Spleen (tissue), 11 donors: ENCODE results near the gene MPP1. TPM values are rescaled to one million over a fixed set of nuclear protein-coding genes. Genes with fewer than 3 reads are reported as not detected.
A peak's percentile ranks its signal among the peaks of the same experiment; 100 is the strongest.
"Not testable (repeated sequence)": the region's sequence is repeated elsewhere in the genome, so short reads cannot be mapped to it uniquely, and the experiment has no call there.

Source experiments
- DNase-seq: peaks from one replicate; pipeline ENCODE4 v3.0.0-alpha.2; 2020
- H3K27ac ChIP-seq, 8 donors: fragments of 200-600 bp; sonication (generic) in 7 of 8; 1 replicate in 4 of 8; 2 replicates in 4 of 8; pipeline versions ENCODE4 v1.5.0 to v1.8.0; 2016 to 2021; ENCODE audit warnings: inconsistent platforms in 4 of 8, mild to moderate bottlenecking in 4 of 8, moderate library complexity in 1 of 8
- H3K27me3 ChIP-seq, 7 donors: fragments of 200-600 bp; sonication (generic) in 6 of 7; replicated peaks in 1 of 7; 1 replicate in 4 of 7; 2 replicates in 3 of 7; pipeline versions ENCODE4 v1.5.0 to v1.8.0; 2016 to 2021; ENCODE audit warnings: inconsistent platforms in 3 of 7, mild to moderate bottlenecking in 1 of 7
- H3K36me3 ChIP-seq, 6 donors: fragments of 200-600 bp; sonication (generic) in 5 of 6; 1 replicate in 4 of 6; 2 replicates in 2 of 6; pipeline versions ENCODE4 v1.5.0 to v1.8.0; 2016 to 2021; ENCODE audit warnings: inconsistent platforms in 2 of 6
- H3K4me1 ChIP-seq, 6 donors: fragments of 200-600 bp; sonication (generic) in 5 of 6; 1 replicate in 3 of 6; 2 replicates in 3 of 6; pipeline versions ENCODE4 v1.5.0 to v1.8.0; 2016 to 2021; ENCODE audit warnings: inconsistent platforms in 3 of 6
- H3K4me3 ChIP-seq, 8 donors: fragments of 200-600 bp; sonication (generic) in 7 of 8; 1 replicate in 4 of 8; 2 replicates in 4 of 8; pipeline versions ENCODE4 v1.5.0 to v1.8.0; 2016 to 2021; ENCODE audit warnings: inconsistent platforms in 4 of 8, mild to moderate bottlenecking in 4 of 8, moderate library complexity in 2 of 8
- H3K9me3 ChIP-seq, 8 donors: fragments of 200-600 bp; sonication (generic) in 7 of 8; 1 replicate in 4 of 8; 2 replicates in 4 of 8; pipeline versions ENCODE4 v1.5.0 to v1.8.0; 2016 to 2021; ENCODE audit warnings: inconsistent platforms in 4 of 8
- POLR2A ChIP-seq, 3 donors: fragments of 450-650 bp; IDR thresholded peaks; one replicate each; pipeline ENCODE4 v1.5.1; 2017; ENCODE audit warnings: antibody characterized with exemption in 3 of 3, mild to moderate bottlenecking in 1 of 3
- POLR2AphosphoS5 ChIP-seq, 3 donors: sonication (generic); formaldehyde crosslinking; IDR thresholded peaks; one replicate each; pipeline ENCODE4 v1.5.1; 2017; ENCODE audit warnings: antibody characterized with exemption in 3 of 3
- WGBS, 5 donors: extraction: QIAGEN DNeasy Blood & Tissue Kit in 3 of 5; methylation state at CpG; one replicate each; pipeline versions ENCODE4 v1.1.5 to v1.1.7; 2013 to 2018; 5-methylcytosine and 5-hydroxymethylcytosine counted together
- intact Hi-C: fragments of 100-400 bp; cut with DNase I; formaldehyde crosslinking; loops from one replicate; pipeline ENCODE4 v1.15.0; 2023; ENCODE audit warnings: low total_unique reads
- polyA plus RNA-seq, 3 donors: library from polyadenylated mRNA; stranded (reverse); fragments of 200-250 nt; gene quantifications; one replicate each; pipeline ENCODE4 v1.2.1, GENCODE V29; 2013
- total RNA-seq, 7 donors: library from RNA; depleted of rRNA in 3 of 7; stranded (reverse); fragments of >200 nt in 3 of 7; fragmentation: NEBNext Ultra II Directional in 4 of 7; extraction: Animal tissue kit (Norgen Biotek cat#: 25700) in 4 of 7; gene quantifications; one replicate each; pipeline versions ENCODE4 v1.1.0 to v1.2.1, GENCODE V29; 2016 to 2021
- TF ChIP-seq, protein P1 (sequence below), 11 experiments: fragments of 200-600 bp in 7 of 11; fragments of 450-650 bp in 4 of 11; sonication (generic) in 4 of 11; IDR thresholded peaks in 8 of 11; conservative IDR thresholded peaks in 3 of 11; 1 replicate in 7 of 11; 2 replicates in 4 of 11; pipeline versions ENCODE4 v1.4.0 to v1.8.0; 2016 to 2021; ENCODE audit warnings: antibody characterized with exemption in 11 of 11, inconsistent platforms in 4 of 11, mild to moderate bottlenecking in 1 of 11
- donor health status: healthy with polysubstance abuse.
- donor health status: DM: no; HTN: no; CAD: no; lungs with moderate emphysema.
- donor health status: DM: no; HTN: no; CAD: no.
- donor health status: Bipolar disorder and iron deficiency.
- donor health status: healthy.
- donor health status: DM: no; HTN: no; CAD: no.
- donor health status: DM: yes; HTN: yes; CAD: no.

MPP1 gene
- total and polyA plus RNA-seq, 10 donors = 24.3 to 122 (median 80.0) TPM

DNA sequence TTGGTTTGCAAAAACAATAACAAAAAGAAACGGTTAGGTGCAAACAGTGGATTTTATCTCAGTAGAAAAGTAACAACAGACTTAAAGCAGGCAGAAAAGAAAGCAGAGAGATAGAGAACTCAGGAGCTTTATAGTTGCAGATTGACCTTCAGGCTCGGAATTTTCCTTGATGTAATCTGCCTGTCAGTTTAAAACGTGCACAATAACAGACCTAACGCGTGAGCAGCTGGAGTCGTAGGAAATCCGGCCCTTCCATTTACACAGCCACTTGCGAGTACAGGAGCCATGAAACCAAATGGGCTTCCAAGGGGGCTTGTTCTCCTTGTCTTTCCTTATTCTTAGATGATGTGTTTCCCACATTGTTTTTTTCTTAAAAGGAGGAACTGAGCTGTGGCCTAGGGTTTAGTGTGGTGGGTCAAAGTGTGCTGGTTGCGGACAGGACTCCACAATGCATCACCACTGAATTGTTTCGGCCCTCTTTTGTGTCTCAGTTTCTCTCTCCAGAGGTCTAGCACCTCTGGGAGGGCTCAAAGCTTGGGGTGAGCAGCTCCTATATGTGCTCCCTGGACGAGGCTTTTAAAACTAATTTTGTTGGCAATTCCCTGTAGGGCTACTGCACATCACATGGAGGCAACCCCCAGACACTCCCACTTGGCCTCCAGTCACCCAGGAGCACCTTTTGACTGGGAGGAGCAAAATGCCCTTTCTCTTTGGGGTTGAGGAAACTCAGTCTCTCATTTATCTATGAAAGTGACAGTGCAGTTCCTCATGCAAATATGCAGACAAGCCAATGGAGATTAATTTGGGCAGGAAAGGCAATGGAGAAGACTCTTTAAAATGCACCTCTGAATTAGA lies 13.9 kb upstream of the MPP1 start:
- no peaks in the 10 kb centered on the region for H3K9me3 ChIP-seq
- TF ChIP-seq, protein P1, sequence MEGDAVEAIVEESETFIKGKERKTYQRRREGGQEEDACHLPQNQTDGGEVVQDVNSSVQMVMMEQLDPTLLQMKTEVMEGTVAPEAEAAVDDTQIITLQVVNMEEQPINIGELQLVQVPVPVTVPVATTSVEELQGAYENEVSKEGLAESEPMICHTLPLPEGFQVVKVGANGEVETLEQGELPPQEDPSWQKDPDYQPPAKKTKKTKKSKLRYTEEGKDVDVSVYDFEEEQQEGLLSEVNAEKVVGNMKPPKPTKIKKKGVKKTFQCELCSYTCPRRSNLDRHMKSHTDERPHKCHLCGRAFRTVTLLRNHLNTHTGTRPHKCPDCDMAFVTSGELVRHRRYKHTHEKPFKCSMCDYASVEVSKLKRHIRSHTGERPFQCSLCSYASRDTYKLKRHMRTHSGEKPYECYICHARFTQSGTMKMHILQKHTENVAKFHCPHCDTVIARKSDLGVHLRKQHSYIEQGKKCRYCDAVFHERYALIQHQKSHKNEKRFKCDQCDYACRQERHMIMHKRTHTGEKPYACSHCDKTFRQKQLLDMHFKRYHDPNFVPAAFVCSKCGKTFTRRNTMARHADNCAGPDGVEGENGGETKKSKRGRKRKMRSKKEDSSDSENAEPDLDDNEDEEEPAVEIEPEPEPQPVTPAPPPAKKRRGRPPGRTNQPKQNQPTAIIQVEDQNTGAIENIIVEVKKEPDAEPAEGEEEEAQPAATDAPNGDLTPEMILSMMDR (IDR thresholded peaks at IDR 0.05 in 8 of 11, conservative IDR thresholded peaks at IDR 0.05 in 3 of 11) = no peak
- TF ChIP-seq POLR2A (IDR thresholded peaks at IDR 0.05) (no peak), POLR2AphosphoS5 (IDR thresholded peaks at IDR 0.05) (no peak)
- no peak for DNase-seq
- H3K36me3 ChIP-seq = no peaks in the 10 kb centered on the region
- peak overlapping the region in 3 of 8 donors; percentile 13 to 54 (median 25) for H3K27ac ChIP-seq
- no peaks in the 10 kb centered on the region for H3K27me3 ChIP-seq
- no peaks in the 10 kb centered on the region for H3K4me1 ChIP-seq
- WGBS, 5 donors = 64 to 77% (median 69%) methylated on average over 9 to 11 of the region's 11 CpGs
- H3K4me3 ChIP-seq = no peak overlapping the region
- intact Hi-C loops = no loop called here

DNA sequence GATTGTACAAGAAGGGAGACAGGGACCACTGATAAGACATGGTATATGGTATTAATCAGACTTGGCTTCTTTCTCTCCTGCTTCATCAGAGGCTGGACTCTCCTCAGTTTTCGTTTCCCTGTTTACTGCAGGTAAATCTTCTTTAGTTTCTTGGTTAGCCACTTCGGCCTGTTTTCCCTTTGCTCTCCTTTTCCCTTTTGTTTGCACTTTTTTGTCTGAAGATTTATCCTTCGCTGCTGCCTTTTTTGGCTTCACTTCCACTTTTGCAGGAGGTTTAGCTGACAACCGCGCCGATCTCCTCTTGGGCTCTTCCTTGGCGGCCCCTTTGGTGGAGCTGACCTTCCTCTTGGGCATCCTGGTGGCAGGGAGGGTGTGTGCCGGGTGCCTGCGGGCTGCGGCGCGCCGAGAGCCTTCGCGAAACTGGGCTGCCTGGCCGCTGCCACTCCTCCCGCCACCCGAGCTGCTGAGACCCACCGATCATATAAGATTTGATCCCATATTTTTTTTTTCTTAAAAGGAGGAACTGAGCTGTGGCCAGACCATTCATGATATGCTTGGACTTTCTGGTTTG lies 11.8 kb upstream of the MPP1 start:
- H3K4me3 ChIP-seq, H3K36me3 ChIP-seq, H3K27ac ChIP-seq, H3K4me1 ChIP-seq, intact Hi-C loops, DNase-seq, H3K9me3 ChIP-seq, H3K27me3 ChIP-seq: not testable (repeated sequence)
- 93 to 99% (median 95%) methylated on average over 18 to 19 of the region's 19 CpGs for whole genome bisulfite sequencing, 5 donors

DNA sequence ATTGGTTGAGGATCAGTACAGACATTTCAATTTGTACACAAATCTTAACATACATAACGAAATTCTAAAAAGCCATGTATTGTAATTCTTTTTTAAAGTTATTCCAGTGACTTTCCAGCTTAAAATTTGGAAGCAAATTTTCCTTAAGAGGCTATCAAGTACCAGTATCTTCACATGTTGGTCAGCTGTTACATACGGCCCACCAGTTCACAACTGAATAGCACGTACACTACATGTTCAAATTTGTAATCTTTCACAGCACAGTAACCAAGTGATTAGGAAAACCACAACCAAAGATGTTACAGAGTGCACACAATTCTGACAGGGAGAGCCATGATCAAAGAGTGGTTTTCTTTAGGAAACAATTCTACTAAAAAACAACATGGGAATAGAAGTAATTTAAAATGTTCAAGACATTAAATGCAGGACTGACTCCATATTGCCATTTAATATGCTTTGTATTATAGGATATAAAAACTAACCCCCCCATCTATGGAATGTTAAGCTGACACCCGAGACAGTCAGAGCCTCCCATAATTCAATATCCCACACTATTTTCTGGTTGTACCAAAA lies 11.1 kb upstream of the MPP1 start:
- H3K36me3 ChIP-seq, intact Hi-C loops: not testable (repeated sequence)
- 73 to 85% (median 78%) methylated on average over 3 to 4 of the region's 4 CpGs for WGBS, 5 donors

DNA sequence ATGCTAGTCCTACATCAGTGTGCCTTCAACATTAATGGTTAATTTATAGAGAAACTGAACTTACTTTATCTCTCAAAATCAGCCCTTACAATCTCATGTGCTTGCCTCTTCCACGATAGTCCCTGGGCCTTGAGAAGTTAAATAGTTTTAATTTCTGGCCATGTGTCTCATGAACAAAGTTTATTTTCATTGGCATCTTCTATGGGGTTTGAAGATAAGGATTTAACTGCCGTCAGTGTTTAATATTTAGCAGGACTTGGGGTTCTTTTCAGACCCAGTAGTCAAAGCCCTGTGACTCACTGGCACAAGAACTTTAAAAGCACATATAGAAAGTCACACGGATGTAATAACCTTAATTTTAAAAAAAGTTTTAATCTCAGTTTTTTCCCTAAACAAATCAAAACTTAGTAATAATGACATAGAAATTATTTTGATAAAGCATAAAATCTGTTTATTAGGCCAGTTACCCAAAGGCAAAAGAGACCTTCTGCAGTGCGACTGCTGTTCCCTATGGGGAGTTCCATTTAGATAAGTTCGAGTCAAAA lies 10.1 kb upstream of the MPP1 start:
- Histone ChIP-seq H3K4me3 (no peak overlapping the region), H3K27ac (no peak overlapping the region), H3K4me1 (no peaks in the 10 kb centered on the region), H3K9me3 (no peaks in the 10 kb centered on the region), H3K27me3 (no peaks in the 10 kb centered on the region), H3K36me3 (no peaks in the 10 kb centered on the region)
- WGBS, 5 donors = 77 to 93% (median 79%) methylated on average over 5 of the region's 5 CpGs
- TF ChIP-seq, protein P1 (IDR thresholded peaks at IDR 0.05 in 8 of 11, conservative IDR thresholded peaks at IDR 0.05 in 3 of 11) = no peak
- TF ChIP-seq POLR2A (IDR thresholded peaks at IDR 0.05) (no peak), POLR2AphosphoS5 (IDR thresholded peaks at IDR 0.05) (no peak)
- intact Hi-C loops = no loop called here
- DNase-seq = no peak

More for the DNA sequence above, 11.1 kb upstream of the MPP1 start:
- DNase-seq, H3K27ac ChIP-seq, H3K9me3 ChIP-seq, H3K27me3 ChIP-seq, H3K4me1 ChIP-seq, H3K4me3 ChIP-seq: not testable (repeated sequence)

DNA sequence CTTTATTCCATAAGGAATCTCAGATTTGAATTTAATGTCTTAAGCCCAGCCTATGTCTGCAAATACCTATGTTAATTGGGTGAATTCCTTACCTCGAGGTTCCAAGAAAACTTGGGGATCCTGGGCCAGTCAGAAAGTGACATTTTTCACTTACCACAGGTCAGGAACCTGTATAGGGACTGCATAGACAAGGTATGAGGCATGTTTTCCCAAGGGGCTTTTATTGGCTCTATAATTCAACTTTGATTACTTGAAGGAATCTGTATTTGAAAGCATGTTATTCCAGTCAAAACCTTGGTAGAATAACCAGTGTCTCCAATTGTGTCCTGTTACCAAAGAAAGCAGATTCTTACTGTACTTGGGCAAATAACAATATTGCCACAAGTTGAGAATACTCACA lies 8.5 kb upstream of the MPP1 start:
- H3K27me3 ChIP-seq = no peaks in the 10 kb centered on the region
- H3K27ac ChIP-seq = no peak overlapping the region
- DNase-seq = no peak
- intact Hi-C loops = no loop called here
- no peaks in the 10 kb centered on the region for H3K4me1 ChIP-seq
- 33 to 74% (median 41%) methylated on average over 1 of the region's 1 CpG for WGBS, 5 donors
- TF ChIP-seq, protein P1 (IDR thresholded peaks at IDR 0.05 in 8 of 11, conservative IDR thresholded peaks at IDR 0.05 in 3 of 11) = no peak
- TF ChIP-seq POLR2AphosphoS5 (IDR thresholded peaks at IDR 0.05) (no peak), POLR2A (IDR thresholded peaks at IDR 0.05) (no peak)
- no peak overlapping the region for H3K4me3 ChIP-seq
- no peaks in the 10 kb centered on the region for H3K36me3 ChIP-seq
- no peaks in the 10 kb centered on the region for H3K9me3 ChIP-seq
